HL-60 (cell line): ENCODE measurements around the gene CAVIN3.
A peak's percentile ranks its signal among the peaks of the same experiment; 100 is the strongest.

Experiments
- DNase-seq, 2 experiments: peaks; one replicate each; pipeline ENCODE4 v3.0.0-alpha.2; 2010 to 2020; ENCODE audit warnings: low read depth in 1 of 2, low spot score in 1 of 2
- H3K27ac ChIP-seq: fragments of 250-450 bp; sonication (Bioruptor Pico); replicated peaks from 2 replicates; pipeline ENCODE4 v1.5.1; 2020; ENCODE audit warnings: mild to moderate bottlenecking, moderate library complexity
- H3K27me3 ChIP-seq: fragments of 250-450 bp; sonication (Bioruptor Pico); 2 replicates; pipeline ENCODE4 v1.5.1; 2021; ENCODE audit warnings: mild to moderate bottlenecking, moderate library complexity; ENCODE audit not compliant: insufficient read depth, poor library complexity, severe bottlenecking
- H3K4me3 ChIP-seq: replicated peaks from 2 replicates; pipeline ENCODE4 v1.5.1; 2011; ENCODE audit warnings: mild to moderate bottlenecking, control low read depth, low read length; ENCODE audit not compliant: insufficient read depth
- CTCF ChIP-seq: IDR thresholded peaks from one replicate; pipeline ENCODE4 v1.5.1; 2011; ENCODE audit warnings: low read length, control low read depth, inconsistent platforms; ENCODE audit not compliant: insufficient read depth
- GABPA ChIP-seq: IDR thresholded peaks from 2 replicates; pipeline ENCODE4 v1.6.1; 2012; ENCODE audit warnings: low read depth
- POLR2AphosphoS5 ChIP-seq: IDR thresholded peaks from 2 replicates; pipeline ENCODE4 v1.6.1; 2012; ENCODE audit warnings: low read depth
- REST ChIP-seq: IDR thresholded peaks from 2 replicates; pipeline ENCODE4 v1.6.1; 2012; ENCODE audit warnings: low read depth; ENCODE audit not compliant: insufficient replicate concordance
- SPI1 ChIP-seq: IDR thresholded peaks from 2 replicates; pipeline ENCODE4 v1.6.1; 2012; ENCODE audit warnings: low read depth, mild to moderate bottlenecking, borderline replicate concordance
- long read RNA-seq: library from polyadenylated mRNA; unstranded; transcript quantifications from one replicate; pipeline ENCODE4 v2.0.0, GENCODE V29; 2020

The CAVIN3 gene
- long read RNA-seq = 0 reads

GRCh38 chr11:6320411-6321155, at the start of gene CAVIN3:
Gene CAVIN3 (minus strand): TSS chr11:6320501. CDS start chr11:6320476, 25 bp downstream.
- peaks cover 33% of the 10 kb centered on the region for H3K27me3 ChIP-seq
- TF ChIP-seq GABPA = no peak
- TF ChIP-seq POLR2AphosphoS5 = no peak
- no peak for TF ChIP-seq SPI1
- TF ChIP-seq REST = no peak
- TF ChIP-seq CTCF = no peak
- DNase-seq = peak in 1 of 2 experiments; percentile 5
- H3K4me3 ChIP-seq = no peak within 1 kb of the TSS; the same call in 1 of the 2 replicates
- no peak within 1 kb of the TSS for H3K27ac ChIP-seq

GRCh38 chr11:6365659-6366058, 45.4 kb upstream of the CAVIN3 start:
- Histone ChIP-seq H3K4me3 (no peak overlapping the region), H3K27ac (no peak overlapping the region), H3K27me3 (no peaks in the 10 kb centered on the region)
- DNase-seq = no peak
- no peak for TF ChIP-seq REST
- TF ChIP-seq GABPA = no peak
- TF ChIP-seq CTCF = no peak
- no peak for TF ChIP-seq POLR2AphosphoS5

- Histone ChIP-seq H3K27ac (no peak overlapping the region), H3K4me3 (no peak overlapping the region), H3K27me3 (no peaks in the 10 kb centered on the region)
- peak; percentile 26 to 76 for DNase-seq
- TF ChIP-seq POLR2AphosphoS5 = no peak
- TF ChIP-seq REST = no peak
- peak; percentile 95 for TF ChIP-seq CTCF
Measured at GRCh38 chr11:6362873-6363678, 42.8 kb upstream of the CAVIN3 start.
